Pancreas (tissue), 10 donors: ENCODE measurements around the gene THEM5. TPM values are rescaled to one million over a fixed set of nuclear protein-coding genes. Genes with fewer than 3 reads are reported as not detected.
A peak's percentile ranks its signal among the peaks of the same experiment; 100 is the strongest.

Experiments used
- ATAC-seq, 4 donors: fragments of 200-7000 bp; cut with Tn5 transposase; one replicate each; pipeline versions ENCODE4 v1.8.0 to v1.9.1; 2020; ENCODE audit warnings: mild to moderate bottlenecking in 4 of 4, moderate library complexity in 4 of 4
- DNase-seq, 6 donors: peaks; one replicate each; pipeline ENCODE4 v3.0.0-alpha.2; 2020
- FAIRE-seq: peaks from 2 replicates; lab custom pipeline; 2012; peaks lifted over from hg19 to GRCh38; lab: Jason Lieb, UNC
- H3K27ac ChIP-seq, 4 donors: fragments of 200-600 bp; sonication (generic); 1 replicate in 3 of 4; 2 replicates in 1 of 4; pipeline versions ENCODE4 v1.5.0 to v1.8.0; 2020
- H3K27me3 ChIP-seq, 4 donors: fragments of 200-600 bp; one replicate each; pipeline ENCODE4 v1.8.0; 2021
- H3K36me3 ChIP-seq, 3 donors: fragments of 200-600 bp; sonication (generic) in 1 of 3; one replicate each; pipeline versions ENCODE4 v1.5.0 to v1.8.0; 2020 to 2021
- H3K4me1 ChIP-seq, 3 donors: fragments of 200-600 bp; one replicate each; pipeline ENCODE4 v1.8.0; 2021
- H3K4me3 ChIP-seq, 4 donors: fragments of 200-600 bp; sonication (generic) in 2 of 4; one replicate each; pipeline versions ENCODE4 v1.5.0 to v1.8.0; 2020 to 2021
- H3K9me3 ChIP-seq, 4 donors: fragments of 200-600 bp; one replicate each; pipeline ENCODE4 v1.8.0; 2021
- WGBS, 2 donors: extraction: QIAGEN DNeasy Blood & Tissue Kit; methylation state at CpG; one replicate each; pipeline ENCODE4 v1.1.7; 2013; 5-methylcytosine and 5-hydroxymethylcytosine counted together
- intact Hi-C, 3 donors: fragments of 100-400 bp; cut with DNase I; formaldehyde crosslinking; loops; one replicate each; pipeline versions ENCODE4 v1.11.1 to v1.14.2; 2022
- polyA plus RNA-seq, 2 donors: library from polyadenylated mRNA; stranded (reverse); fragments of 200-250 nt; gene quantifications; one replicate each; pipeline ENCODE4 v1.2.3, GENCODE V29; 2013
- total RNA-seq, 6 donors: library from RNA; stranded (reverse); fragmentation: NEBNext Ultra II Directional in 4 of 6; extraction: Animal tissue kit (Norgen Biotek cat#: 25700) in 4 of 6; gene quantifications; one replicate each; pipeline versions ENCODE4 v1.2.1 to v1.2.4, GENCODE V29; 2021 to 2023
- TF ChIP-seq, protein P1 (sequence below), 4 donors: fragments of 200-600 bp; sonication (generic) in 3 of 4; IDR thresholded peaks; one replicate each; pipeline versions ENCODE4 v1.5.0 to v1.8.0; 2021; ENCODE audit warnings: antibody characterized with exemption in 4 of 4
- donor health status: healthy with polysubstance abuse.
- donor health status: DM: no; HTN: no; CAD: no; lungs with moderate emphysema.
- donor health status: DM: no; HTN: no; CAD: no.
- donor health status: control.
- donor health status: control.
- donor health status: Bipolar disorder and iron deficiency.
- donor health status: DM: yes; HTN: yes; CAD: no.
- donor health status: DM: no; HTN: no; CAD: no.
- donor health status: DM: no; HTN: no; CAD: no.
- donor health status: DM: yes; HTN: yes; CAD: no.

Gene THEM5
- total and polyA plus RNA-seq, 8 donors = 0.17 TPM; not detected in 7

GRCh38 chr1:151839457-151840403 is 13.8 kb downstream of the THEM5 start, which contains the start of gene C2CD4D:
TSS of gene C2CD4D (minus strand) at chr1:151839820. CDS start at chr1:151838989, 831 bp downstream.
- no peaks in the 10 kb centered on the region for H3K36me3 ChIP-seq
- 5% methylated on average over 44 to 47 of the region's 47 CpGs for WGBS, 2 donors
- peaks cover 29 to 37% (median 30%) of the 10 kb centered on the region in 3 donors for H3K4me1 ChIP-seq
- peak; percentile 65 to 83 (median 75) for ATAC-seq
- TF ChIP-seq, protein P1, sequence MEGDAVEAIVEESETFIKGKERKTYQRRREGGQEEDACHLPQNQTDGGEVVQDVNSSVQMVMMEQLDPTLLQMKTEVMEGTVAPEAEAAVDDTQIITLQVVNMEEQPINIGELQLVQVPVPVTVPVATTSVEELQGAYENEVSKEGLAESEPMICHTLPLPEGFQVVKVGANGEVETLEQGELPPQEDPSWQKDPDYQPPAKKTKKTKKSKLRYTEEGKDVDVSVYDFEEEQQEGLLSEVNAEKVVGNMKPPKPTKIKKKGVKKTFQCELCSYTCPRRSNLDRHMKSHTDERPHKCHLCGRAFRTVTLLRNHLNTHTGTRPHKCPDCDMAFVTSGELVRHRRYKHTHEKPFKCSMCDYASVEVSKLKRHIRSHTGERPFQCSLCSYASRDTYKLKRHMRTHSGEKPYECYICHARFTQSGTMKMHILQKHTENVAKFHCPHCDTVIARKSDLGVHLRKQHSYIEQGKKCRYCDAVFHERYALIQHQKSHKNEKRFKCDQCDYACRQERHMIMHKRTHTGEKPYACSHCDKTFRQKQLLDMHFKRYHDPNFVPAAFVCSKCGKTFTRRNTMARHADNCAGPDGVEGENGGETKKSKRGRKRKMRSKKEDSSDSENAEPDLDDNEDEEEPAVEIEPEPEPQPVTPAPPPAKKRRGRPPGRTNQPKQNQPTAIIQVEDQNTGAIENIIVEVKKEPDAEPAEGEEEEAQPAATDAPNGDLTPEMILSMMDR (IDR thresholded peaks at IDR 0.05) = peak in 2 of 4 donors; percentile 7 to 20
- DNase-seq = peak; percentile 73 to 93 (median 86)
- H3K9me3 ChIP-seq = no peaks in the 10 kb centered on the region
- H3K4me3 ChIP-seq = peak within 1 kb of the TSS; percentile 16 to 47 (median 42)
- no peaks in the 10 kb centered on the region for H3K27me3 ChIP-seq
- no peak for FAIRE-seq
- H3K27ac ChIP-seq = peak within 1 kb of the TSS; percentile 93 to 98 (median 95)
- intact Hi-C loops = no loop called here

DNA sequence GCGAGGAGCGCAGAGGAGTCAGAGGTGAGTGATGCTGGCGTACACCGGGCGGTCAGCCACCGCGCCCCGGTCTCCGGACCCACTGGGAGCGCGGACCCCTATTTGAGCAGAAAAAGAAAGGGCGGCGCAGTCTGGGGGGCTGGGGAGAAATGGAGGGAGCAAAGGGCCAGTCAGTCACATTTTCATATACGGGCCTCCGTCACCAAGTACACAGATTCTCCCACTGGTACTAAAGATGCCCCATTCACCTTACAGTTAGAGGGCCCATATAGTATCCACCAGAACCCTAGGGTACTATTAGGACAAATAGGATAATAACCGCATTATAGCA is 14.5 kb downstream of the THEM5 start:
- TF ChIP-seq, protein P1 (IDR thresholded peaks at IDR 0.05) = no peak
- intact Hi-C loops = no loop called here
- DNase-seq (no peak), ATAC-seq (no peak), FAIRE-seq (no peak)
- Histone ChIP-seq H3K27me3 (no peaks in the 10 kb centered on the region), H3K4me1 (peaks cover 29 to 37% (median 34%) of the 10 kb centered on the region in 3 donors), H3K9me3 (no peaks in the 10 kb centered on the region), H3K4me3 (peak overlapping the region in 2 of 4 donors; percentile 43 to 47), H3K36me3 (no peaks in the 10 kb centered on the region), H3K27ac (peak overlapping the region; percentile 93 to 98 (median 95))
- 70 to 74% methylated on average over 16 of the region's 16 CpGs for WGBS, 2 donors

DNA sequence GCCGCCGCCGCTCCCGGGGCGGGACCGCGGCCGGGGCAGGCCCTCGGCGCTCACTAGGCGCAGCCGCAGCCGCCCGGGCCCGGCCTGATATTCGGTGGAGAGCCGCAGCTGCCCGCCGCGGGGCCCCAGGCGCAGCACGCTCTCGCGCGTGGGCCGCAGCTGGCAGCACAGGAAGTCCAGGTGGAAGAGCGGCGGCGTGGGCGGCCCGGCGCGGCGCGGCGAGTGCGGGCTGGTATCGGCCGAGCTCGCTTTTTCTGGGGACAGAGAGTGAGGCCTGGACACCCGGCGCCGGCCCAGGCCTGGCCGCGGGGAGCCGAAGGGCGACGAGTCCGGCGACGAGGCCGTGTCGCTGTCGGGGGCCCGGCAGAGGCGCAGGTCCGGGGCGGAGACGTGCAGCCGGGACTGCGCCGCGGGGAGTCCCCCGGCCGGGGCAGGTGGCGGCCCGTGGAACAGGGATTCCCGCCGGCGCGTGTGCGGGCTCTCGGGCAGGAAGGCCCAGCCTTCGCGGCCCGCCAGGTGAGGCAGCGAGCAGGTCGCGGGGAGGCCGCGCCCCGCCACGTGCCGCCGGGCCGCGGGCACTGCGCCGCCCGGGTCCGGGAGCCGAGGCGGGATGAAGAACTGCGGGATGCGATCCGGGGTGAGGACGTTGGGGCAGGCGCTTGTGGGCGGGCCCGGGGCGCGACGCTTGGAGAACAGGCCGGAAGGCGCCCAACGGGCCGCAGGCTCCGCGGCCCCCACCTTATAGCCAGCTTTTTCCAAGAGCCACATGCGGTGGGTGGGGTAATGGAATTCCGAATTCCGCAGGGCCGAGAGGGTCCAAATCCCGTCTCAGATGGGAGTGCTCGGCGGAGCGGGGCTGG is 15.1 kb downstream of the THEM5 start:
- TF ChIP-seq, protein P1 (IDR thresholded peaks at IDR 0.05) = no peak
- peaks cover 29 to 40% (median 40%) of the 10 kb centered on the region in 3 donors for H3K4me1 ChIP-seq
- FAIRE-seq = no peak
- H3K27ac ChIP-seq = peak overlapping the region in 1 of 4 donors; percentile 93
- no peak for ATAC-seq
- peak overlapping the region in 2 of 4 donors; percentile 43 to 47 for H3K4me3 ChIP-seq
- 60 to 64% methylated on average over 103 to 117 of the region's 117 CpGs for WGBS, 2 donors
- no peaks in the 10 kb centered on the region for H3K27me3 ChIP-seq
- H3K36me3 ChIP-seq = no peaks in the 10 kb centered on the region
- H3K9me3 ChIP-seq = no peaks in the 10 kb centered on the region
- intact Hi-C loops = no loop called here
- peak in 2 of 6 donors; percentile 43 to 59 for DNase-seq

GRCh38 chr1:151837884-151838221 is 15.7 kb downstream of the THEM5 start:
- ATAC-seq (no peak), DNase-seq (peak in 1 of 6 donors; percentile 74), FAIRE-seq (no peak)
- intact Hi-C loops = no loop called here
- Histone ChIP-seq H3K9me3 (no peaks in the 10 kb centered on the region), H3K27ac (peak overlapping the region; percentile 59 to 92 (median 84)), H3K4me1 (peaks cover 34 to 44% (median 44%) of the 10 kb centered on the region in 3 donors), H3K27me3 (no peaks in the 10 kb centered on the region), H3K4me3 (no peak overlapping the region), H3K36me3 (no peaks in the 10 kb centered on the region)
- 54 to 55% methylated on average over 26 of the region's 26 CpGs for WGBS, 2 donors
- TF ChIP-seq, protein P1 (IDR thresholded peaks at IDR 0.05) = no peak
